Measurements from ENCODE around the gene ARAF.

GRCh38 chrX:47610511-47610910, 49.5 kb downstream of the ARAF start:
- TF ChIP-seq POLR2A (IDR thresholded peaks at IDR 0.05; ENCODE audit: low read depth, low read length) (no peak), POLR2AphosphoS5 (IDR thresholded peaks at IDR 0.05; ENCODE audit: low read depth, low read length) (no peak), TAF1 (IDR thresholded peaks at IDR 0.05; ENCODE audit: borderline replicate concordance, low read depth, low read length) (no peak)

Data from GM12892 (cell line).